GM19397 (cell line): Measurements from ENCODE around the gene TSPAN5.
"Not testable (repeated sequence)": the region's sequence is repeated elsewhere in the genome, so short reads cannot be mapped to it uniquely, and the experiment has no call there.

Experiments used
- ATAC-seq: cut with Tn5 transposase; IDR thresholded peaks from one replicate; pipeline ENCODE4 v1.9.1; 2021; ENCODE audit warnings: mild to moderate bottlenecking, moderate library complexity; ENCODE audit not compliant: unreplicated experiment

Gene TSPAN5

GRCh38 chr4:98503676-98504075 lies 154.7 kb downstream of the TSPAN5 start:
- ATAC-seq, result no peak

- ATAC-seq, result no peak
Measured at GRCh38 chr4:98502624-98503023, 155.8 kb downstream of the TSPAN5 start.

GRCh38 chr4:98502031-98502430 lies 156.4 kb downstream of the TSPAN5 start:
- no peak for ATAC-seq

- no peak for ATAC-seq
Measured at GRCh38 chr4:98501383-98501782, 157.0 kb downstream of the TSPAN5 start.

GRCh38 chr4:98498774-98499173 lies 159.6 kb downstream of the TSPAN5 start:
- no peak for ATAC-seq

- ATAC-seq, result no peak
Measured at GRCh38 chr4:98496152-98496845, 162.1 kb downstream of the TSPAN5 start.

- no peak for ATAC-seq
Measured at GRCh38 chr4:98493296-98493695, 165.1 kb downstream of the TSPAN5 start.

GRCh38 chr4:98491899-98492559 lies 166.4 kb downstream of the TSPAN5 start:
- ATAC-seq, result no peak

- no peak for ATAC-seq
Measured at GRCh38 chr4:98490251-98490650, 168.2 kb downstream of the TSPAN5 start.

GRCh38 chr4:98485816-98486345 lies 172.5 kb downstream of the TSPAN5 start:
- ATAC-seq, result no peak

- no peak for ATAC-seq
Measured at GRCh38 chr4:98484031-98484430, 174.4 kb downstream of the TSPAN5 start.

- peak; percentile 89 for ATAC-seq
Measured at GRCh38 chr4:98482847-98483806, 175.3 kb downstream of the TSPAN5 start.

- peak; percentile 20 for ATAC-seq
Measured at GRCh38 chr4:98482503-98482846, 175.9 kb downstream of the TSPAN5 start.

GRCh38 chr4:98481167-98481566 lies 177.2 kb downstream of the TSPAN5 start:
- no peak for ATAC-seq

- ATAC-seq, result no peak
Measured at GRCh38 chr4:98480535-98480934, 177.9 kb downstream of the TSPAN5 start.

- ATAC-seq, result not testable (repeated sequence)
Measured at GRCh38 chr4:98479590-98479989, 178.8 kb downstream of the TSPAN5 start.

- ATAC-seq, result no peak
Measured at GRCh38 chr4:98476891-98477290, 181.5 kb downstream of the TSPAN5 start.

- ATAC-seq, result no peak
Measured at GRCh38 chr4:98474408-98474844, 184.0 kb downstream of the TSPAN5 start.

GRCh38 chr4:98473046-98473445 lies 185.4 kb downstream of the TSPAN5 start:
- no peak for ATAC-seq

GRCh38 chr4:98470831-98471230 lies 187.6 kb downstream of the TSPAN5 start:
- ATAC-seq, result no peak

- no peak for ATAC-seq
Measured at GRCh38 chr4:98470366-98470765, 188.0 kb downstream of the TSPAN5 start.
